HCT116 (cell line): ENCODE data around the gene RGS10.

ENCODE experiments used
- CBX3 ChIP-seq: IDR thresholded peaks from 2 replicates; pipeline ENCODE4 v1.6.1; 2012; ENCODE audit warnings: low read depth
- CEBPB ChIP-seq: IDR thresholded peaks from 2 replicates; pipeline ENCODE4 v1.6.1; 2012; ENCODE audit warnings: low read depth
- EZH2 ChIP-seq: fragments of 200-600 bp; sonication (generic); IDR thresholded peaks from 2 replicates; pipeline ENCODE4 v1.6.1; 2017; ENCODE audit warnings: antibody characterized with exemption, mixed run types
- EZH2phosphoT487 ChIP-seq: fragments of 200-600 bp; IDR thresholded peaks from 2 replicates; pipeline ENCODE4 v1.6.1; 2018; ENCODE audit warnings: antibody characterized with exemption, borderline replicate concordance
- JUND ChIP-seq: IDR thresholded peaks from 2 replicates; pipeline ENCODE4 v1.6.1; 2012
- MAX ChIP-seq: IDR thresholded peaks from 2 replicates; pipeline ENCODE4 v1.6.1; 2012
- POLR2A ChIP-seq: IDR thresholded peaks from 2 replicates; pipeline ENCODE4 v1.7.0; 2011; ENCODE audit warnings: borderline replicate concordance; ENCODE audit not compliant: insufficient read depth, insufficient read length; ENCODE audit errors: extremely low read depth
- POLR2AphosphoS5 ChIP-seq: IDR thresholded peaks from 2 replicates; pipeline ENCODE4 v1.6.1; 2011; ENCODE audit warnings: mild to moderate bottlenecking, low read depth, low read length, moderate library complexity
- SRF ChIP-seq: IDR thresholded peaks from 2 replicates; pipeline ENCODE4 v1.6.1; 2012; ENCODE audit warnings: low read depth
- ZBTB33 ChIP-seq: IDR thresholded peaks from 2 replicates; pipeline ENCODE4 v1.6.1; 2011; ENCODE audit warnings: mild to moderate bottlenecking, low read length, moderate library complexity; ENCODE audit not compliant: insufficient replicate concordance; ENCODE audit errors: extremely low read depth
- ZNF274 ChIP-seq: fragments of 200-500 bp; sonication (Bioruptor generic); IDR thresholded peaks from 2 replicates; pipeline ENCODE4 v1.6.1; 2014; ENCODE audit warnings: mild to moderate bottlenecking, low read depth, low read length, inconsistent platforms
- TF ChIP-seq, protein P1 (sequence below), 3 experiments: fragments of 200-600 bp in 1 of 3; sonication (generic) in 1 of 3; IDR thresholded peaks in 2 of 3; conservative IDR thresholded peaks in 1 of 3; 2 replicates each; pipeline ENCODE4 v1.5.1; 2012 to 2017; ENCODE audit warnings: low read depth in 2 of 3, low read length in 2 of 3, antibody characterized with exemption in 1 of 3, borderline replicate concordance in 1 of 3, control low read depth in 1 of 3, mild to moderate bottlenecking in 1 of 3, mixed read lengths in 1 of 3, mixed run types in 1 of 3, moderate library complexity in 1 of 3; ENCODE audit not compliant: insufficient read depth in 1 of 3
- TF ChIP-seq, protein P2 (sequence below): IDR thresholded peaks from 2 replicates; pipeline ENCODE4 v1.6.1; 2012
- TF ChIP-seq, protein P3 (sequence below): IDR thresholded peaks from 2 replicates; pipeline ENCODE4 v1.6.1; 2012; ENCODE audit warnings: low read depth

GRCh38 chr10:119453313-119453712 is 89.2 kb downstream of the RGS10 start:
- TF ChIP-seq, protein P1, sequence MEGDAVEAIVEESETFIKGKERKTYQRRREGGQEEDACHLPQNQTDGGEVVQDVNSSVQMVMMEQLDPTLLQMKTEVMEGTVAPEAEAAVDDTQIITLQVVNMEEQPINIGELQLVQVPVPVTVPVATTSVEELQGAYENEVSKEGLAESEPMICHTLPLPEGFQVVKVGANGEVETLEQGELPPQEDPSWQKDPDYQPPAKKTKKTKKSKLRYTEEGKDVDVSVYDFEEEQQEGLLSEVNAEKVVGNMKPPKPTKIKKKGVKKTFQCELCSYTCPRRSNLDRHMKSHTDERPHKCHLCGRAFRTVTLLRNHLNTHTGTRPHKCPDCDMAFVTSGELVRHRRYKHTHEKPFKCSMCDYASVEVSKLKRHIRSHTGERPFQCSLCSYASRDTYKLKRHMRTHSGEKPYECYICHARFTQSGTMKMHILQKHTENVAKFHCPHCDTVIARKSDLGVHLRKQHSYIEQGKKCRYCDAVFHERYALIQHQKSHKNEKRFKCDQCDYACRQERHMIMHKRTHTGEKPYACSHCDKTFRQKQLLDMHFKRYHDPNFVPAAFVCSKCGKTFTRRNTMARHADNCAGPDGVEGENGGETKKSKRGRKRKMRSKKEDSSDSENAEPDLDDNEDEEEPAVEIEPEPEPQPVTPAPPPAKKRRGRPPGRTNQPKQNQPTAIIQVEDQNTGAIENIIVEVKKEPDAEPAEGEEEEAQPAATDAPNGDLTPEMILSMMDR (IDR thresholded peaks at IDR 0.05 in 2 of 3, conservative IDR thresholded peaks at IDR 0.05 in 1 of 3; ENCODE audit: borderline replicate concordance in 1 of 3, insufficient read depth in 1 of 3, low read depth in 2 of 3, low read length in 2 of 3), result no peak
- TF ChIP-seq POLR2A (no peak), POLR2AphosphoS5 (no peak), CEBPB (no peak), EZH2phosphoT487 (no peak), EZH2 (no peak), MAX (no peak), CBX3 (no peak), JUND (no peak), SRF (no peak), ZNF274 (no peak), ZBTB33 (no peak)
- TF ChIP-seq, protein P2, sequence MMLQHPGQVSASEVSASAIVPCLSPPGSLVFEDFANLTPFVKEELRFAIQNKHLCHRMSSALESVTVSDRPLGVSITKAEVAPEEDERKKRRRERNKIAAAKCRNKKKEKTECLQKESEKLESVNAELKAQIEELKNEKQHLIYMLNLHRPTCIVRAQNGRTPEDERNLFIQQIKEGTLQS, result no peak
- TF ChIP-seq, protein P3, sequence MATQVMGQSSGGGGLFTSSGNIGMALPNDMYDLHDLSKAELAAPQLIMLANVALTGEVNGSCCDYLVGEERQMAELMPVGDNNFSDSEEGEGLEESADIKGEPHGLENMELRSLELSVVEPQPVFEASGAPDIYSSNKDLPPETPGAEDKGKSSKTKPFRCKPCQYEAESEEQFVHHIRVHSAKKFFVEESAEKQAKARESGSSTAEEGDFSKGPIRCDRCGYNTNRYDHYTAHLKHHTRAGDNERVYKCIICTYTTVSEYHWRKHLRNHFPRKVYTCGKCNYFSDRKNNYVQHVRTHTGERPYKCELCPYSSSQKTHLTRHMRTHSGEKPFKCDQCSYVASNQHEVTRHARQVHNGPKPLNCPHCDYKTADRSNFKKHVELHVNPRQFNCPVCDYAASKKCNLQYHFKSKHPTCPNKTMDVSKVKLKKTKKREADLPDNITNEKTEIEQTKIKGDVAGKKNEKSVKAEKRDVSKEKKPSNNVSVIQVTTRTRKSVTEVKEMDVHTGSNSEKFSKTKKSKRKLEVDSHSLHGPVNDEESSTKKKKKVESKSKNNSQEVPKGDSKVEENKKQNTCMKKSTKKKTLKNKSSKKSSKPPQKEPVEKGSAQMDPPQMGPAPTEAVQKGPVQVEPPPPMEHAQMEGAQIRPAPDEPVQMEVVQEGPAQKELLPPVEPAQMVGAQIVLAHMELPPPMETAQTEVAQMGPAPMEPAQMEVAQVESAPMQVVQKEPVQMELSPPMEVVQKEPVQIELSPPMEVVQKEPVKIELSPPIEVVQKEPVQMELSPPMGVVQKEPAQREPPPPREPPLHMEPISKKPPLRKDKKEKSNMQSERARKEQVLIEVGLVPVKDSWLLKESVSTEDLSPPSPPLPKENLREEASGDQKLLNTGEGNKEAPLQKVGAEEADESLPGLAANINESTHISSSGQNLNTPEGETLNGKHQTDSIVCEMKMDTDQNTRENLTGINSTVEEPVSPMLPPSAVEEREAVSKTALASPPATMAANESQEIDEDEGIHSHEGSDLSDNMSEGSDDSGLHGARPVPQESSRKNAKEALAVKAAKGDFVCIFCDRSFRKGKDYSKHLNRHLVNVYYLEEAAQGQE, result no peak
